GM18861 (cell line): ENCODE data around the gene TTF1.

ENCODE experiments used
- ATAC-seq: cut with Tn5 transposase; IDR thresholded peaks from one replicate; pipeline ENCODE4 v1.9.1; 2021; ENCODE audit not compliant: unreplicated experiment

The TTF1 gene

DNA sequence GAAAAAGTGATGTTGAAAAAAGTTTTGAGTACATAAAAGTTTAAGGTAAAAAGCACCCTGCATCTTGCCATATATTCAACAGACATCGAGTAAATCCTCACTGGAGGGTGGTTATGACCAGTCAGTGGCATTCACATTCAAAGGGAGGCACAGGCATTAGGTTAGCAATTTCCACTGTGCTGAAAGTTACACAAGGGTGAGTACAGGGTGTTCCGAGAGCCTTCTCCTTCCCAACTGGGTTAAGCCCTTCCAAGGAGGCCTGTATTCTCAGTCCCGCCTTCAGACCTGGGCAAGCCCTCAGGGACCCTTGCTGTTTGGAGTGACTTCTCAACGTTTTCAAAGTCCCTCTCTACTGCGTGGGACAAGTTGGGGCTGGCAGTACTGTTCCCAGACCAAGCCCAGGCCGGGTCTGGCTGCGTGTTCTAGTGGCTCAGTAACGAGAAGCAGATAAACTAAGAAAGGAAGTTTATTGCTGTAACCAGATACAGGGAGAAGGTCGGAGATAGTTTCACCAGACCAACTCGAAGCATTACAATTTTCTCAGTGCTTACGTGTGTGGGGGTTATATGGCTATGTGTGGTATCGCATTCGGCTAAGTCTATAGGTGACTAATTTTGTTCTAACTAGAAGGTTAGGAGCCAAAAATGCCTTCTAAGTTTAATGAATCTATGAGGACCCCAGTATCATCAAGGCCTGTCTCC, 38.9 kb downstream of the TTF1 start:
- ATAC-seq, result no peak

DNA sequence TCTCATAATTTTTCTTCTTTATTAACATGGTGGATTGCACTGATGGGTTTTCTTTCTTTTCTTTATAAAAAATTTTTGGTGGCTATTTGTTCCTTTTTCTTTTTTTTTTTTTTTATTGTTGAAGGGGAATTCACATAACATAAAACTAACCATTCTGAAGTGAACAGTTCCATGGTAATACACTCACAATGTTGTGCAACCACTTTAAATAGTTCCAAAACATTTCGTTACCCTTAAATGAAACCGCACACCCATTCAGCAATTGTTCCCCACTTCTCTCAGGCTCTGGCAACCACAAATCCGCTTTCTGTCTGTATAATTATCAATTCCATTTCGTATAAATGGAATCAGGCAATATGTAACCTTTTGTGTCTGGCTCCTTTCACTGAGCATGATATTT, 40.2 kb downstream of the TTF1 start:
- no peak for ATAC-seq

DNA sequence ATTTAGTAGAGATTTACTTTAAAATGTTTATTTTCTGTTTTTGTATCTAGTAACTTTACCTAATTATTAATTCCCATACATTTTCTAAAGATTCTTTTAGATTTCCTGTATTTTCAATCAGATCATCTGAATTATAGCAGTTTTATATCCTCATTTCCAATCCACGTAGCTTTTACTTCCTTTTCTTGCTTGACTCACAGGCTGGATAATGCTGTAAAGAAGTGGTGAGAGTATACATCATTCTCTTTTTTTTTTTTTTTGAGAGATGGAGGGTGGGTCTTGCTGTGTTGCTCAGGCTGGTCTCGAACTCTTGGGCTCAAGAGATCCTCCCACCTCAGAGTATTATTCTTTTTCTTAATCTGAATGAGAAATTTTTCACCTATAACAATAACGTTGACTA, 40.7 kb downstream of the TTF1 start:
- no peak for ATAC-seq

DNA sequence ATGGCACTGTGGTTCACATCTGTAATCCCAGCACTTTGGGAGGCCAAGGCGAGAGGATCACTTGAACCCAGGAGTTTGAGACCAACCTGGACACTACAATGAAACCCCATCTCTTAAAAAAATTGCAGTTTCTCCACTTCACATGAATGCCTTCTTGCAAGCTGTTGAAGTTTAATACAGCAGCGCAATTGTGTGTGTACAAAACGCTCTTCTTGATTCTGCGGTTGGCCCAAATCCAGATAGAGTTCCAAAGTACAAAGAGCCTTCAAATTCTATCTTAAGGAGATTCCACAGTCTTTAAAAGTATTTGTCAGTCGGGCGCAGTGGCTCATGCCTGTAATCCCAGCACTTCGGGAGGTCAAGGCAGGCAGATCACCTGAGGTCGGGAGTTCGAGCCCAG, 42.6 kb downstream of the TTF1 start:
- no peak for ATAC-seq

DNA sequence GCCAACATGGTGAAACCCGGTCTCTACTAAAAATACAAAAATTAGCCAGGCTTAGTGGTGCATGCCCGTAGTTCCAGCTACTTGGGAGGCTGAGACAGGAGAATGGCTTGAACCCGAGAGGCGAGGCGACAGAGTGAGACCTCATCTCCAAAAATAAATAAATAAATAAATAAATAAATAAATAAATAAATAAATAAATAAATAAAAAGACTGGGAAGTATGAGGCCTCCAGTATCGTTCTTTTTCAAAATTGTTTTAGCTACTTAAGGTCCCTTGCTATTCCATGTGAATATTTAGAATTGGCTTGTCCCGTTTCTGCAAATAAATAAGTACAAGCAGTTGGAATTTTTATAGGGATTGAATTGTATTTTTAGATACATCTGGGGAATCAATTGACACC, 48.9 kb downstream of the TTF1 start:
- no peak for ATAC-seq

DNA sequence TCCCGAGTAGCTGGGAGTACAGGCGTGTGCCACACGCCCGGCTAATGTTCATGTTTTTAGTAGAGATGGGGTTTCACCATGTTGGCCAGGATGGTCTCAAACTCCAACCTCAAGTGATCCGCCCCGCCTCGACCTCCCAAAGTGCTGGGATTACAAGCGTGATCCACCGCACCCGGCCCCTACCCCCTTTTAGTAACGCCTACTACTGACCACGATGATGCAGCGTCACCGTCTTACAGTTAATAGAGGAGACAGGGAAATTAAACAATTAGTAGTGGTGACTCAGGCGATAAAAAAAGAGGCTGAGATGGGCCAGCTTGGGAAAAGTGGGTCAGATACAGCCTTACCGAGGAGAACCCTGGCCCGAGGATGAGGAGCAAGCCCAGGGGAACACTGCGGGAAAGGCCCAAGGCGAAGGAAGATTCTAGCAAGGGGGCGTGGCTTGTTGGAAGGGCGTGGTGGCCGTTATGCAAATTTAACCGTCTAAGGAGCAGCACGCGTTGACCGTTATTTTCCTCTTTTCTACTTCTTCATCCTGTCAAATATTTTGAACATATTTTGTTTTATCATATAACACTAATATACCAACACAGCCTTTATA, 50.2 kb downstream of the TTF1 start:
- no peak for ATAC-seq

DNA sequence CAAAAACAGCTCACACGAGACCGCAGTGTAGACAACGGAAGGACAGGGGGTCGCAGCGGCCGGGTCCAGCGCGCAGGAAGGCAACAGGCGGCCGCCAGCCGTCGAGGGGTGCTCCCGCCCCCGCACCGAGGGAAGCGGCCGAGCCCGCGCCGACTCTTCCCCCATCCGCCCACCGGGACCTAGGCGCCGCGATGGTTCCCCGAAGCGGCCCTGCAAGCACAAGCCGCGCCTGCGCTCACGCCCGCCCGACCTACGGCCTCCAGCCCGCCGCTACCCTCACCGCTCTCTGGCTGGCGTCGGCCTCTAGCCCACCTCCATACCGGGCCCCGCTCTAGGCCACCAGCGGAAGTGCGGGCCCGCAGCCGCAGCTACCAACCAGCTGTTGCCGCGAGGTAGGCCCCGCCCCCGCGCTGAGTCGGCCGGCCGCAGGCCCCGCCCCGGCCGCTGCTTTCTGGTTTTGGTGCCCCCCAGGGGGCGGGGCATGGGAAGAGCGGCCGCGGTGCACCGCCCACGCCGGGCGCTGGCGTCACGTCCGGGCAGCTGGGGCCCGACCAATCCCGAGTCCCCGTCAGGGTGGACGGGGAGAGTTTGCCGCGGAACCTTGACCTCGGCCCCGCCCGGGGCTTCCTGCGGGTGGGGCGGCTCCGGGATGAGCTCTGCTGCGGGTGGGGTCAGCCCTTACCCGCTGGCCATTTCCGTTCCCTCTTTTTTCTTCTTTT, 51.8 kb downstream of the TTF1 start, which contains the start of gene SETX:
TSS of gene SETX (minus strand) at position 350 of the 719 bp plus-strand sequence. CDS start 5,558 bp downstream, outside the sequence.
- peak; percentile 81 for ATAC-seq

DNA sequence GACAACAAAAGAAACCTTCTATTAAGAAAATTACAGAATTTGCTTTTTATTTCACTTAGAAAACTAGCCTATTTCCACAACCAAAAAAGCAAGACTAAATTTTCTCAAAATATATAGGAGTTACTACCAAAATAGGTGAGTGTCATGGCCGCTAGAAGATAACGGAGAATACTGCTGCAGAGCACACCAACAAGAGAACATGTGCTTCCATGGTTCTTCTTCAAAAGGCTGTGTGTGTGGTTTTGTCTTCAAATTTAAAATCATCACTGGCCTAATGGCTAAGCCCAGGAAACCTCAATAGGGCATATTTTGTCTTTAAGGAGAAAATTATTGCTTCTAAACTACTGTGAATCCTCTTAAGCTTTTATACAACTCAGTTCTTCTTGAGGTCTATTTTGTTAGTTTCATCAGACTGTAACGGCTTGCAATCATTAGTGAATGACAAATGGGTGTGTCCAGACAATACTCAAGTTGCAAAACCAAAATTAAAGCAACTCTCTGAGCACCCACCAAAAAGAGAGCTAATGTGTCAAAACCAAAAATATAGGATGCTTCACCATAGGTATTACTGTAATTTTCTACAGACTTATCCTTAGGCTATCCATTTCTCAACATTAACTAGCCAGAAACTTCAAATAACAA, 55.1 kb downstream of the TTF1 start:
- no peak for ATAC-seq

DNA sequence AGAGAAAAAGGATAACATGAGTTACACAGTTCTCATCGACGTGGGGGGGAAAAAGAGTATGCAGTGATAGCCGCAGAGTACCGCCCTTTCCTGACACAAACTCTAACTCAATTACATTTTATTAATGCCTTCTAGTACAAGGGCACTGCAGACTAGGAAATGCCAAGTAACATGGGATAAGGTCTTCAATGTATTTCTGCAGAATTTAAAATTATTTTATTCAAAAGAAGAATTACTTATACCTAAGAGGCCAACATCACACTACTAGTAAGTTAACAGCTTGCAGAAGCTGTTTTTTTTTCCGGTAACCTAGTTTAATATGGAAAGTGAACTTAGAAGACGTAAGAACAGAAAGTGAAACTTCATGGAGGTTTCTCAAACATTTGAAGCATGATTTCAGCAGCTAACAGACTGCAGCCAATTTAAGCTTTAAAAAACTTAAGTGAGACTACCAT, 55.8 kb downstream of the TTF1 start:
- ATAC-seq, result no peak

DNA sequence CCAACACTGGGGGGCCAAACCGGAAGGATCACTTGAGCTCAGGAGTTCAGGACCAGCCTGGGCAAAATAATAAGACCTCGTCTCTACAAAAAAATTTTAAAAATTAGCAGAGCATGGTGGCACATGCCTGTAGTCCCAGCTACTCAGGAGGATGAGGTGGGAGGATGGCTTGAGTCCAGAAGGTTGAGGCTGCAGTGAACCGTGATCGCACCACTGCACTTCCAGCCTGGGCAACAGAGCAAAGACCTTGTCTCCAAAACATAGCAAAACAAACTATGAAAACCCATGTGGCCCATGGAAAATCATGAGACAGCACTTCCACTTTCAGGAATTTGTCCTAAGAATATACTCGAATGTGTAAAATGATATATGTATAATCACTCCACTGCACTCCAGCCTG, 58.0 kb downstream of the TTF1 start:
- ATAC-seq, result no peak

DNA sequence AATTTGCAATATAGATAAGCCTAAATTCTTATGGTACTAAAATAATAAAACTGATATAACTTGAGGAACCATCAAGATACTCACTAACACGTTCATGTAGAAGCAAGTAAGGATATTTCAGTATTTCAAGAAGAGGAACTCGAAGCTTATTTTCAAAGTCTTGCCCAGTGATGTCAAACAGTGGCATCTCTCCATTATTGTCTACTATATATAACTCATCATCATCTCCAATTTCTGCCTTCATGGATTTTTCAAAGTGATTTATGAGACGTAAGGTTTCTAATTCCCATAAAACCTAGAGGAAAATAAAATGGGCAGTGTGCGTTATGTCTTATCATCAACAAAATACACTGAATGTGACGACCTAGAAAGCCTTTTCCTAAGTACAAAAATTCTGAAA, 60.5 kb downstream of the TTF1 start:
- ATAC-seq, result no peak

DNA sequence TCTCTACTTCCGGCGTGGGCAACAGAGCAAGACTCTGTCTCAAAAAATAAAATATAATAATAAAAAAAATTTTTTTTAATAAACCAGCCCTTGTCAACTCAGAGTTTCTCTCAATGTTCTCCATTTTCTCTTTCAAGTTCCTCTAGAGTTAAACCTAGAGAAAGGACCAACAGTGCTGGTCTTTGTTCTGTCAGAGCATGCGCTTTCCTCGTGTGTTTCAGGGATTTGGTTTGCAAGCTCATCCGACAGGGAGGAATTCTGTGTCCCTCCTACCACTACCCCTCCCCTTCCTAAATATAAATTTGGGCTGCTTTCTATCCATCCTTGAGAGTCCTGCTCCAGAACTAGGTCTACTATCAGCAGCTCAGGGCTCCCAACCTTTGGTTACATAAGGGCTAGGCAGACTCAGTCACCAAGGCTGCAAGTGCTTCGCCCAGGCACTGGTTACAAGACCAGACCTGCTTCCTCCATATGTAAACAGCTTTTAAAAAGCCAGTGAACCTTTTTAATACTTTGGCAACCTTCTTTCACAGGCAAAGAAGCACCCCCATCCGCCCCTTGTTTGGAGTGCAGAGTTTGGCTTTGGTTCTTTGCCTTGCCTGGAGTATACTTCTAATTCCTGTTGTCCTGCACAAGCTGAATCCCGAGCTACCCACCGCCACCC, 65.3 kb downstream of the TTF1 start:
- ATAC-seq, result no peak

DNA sequence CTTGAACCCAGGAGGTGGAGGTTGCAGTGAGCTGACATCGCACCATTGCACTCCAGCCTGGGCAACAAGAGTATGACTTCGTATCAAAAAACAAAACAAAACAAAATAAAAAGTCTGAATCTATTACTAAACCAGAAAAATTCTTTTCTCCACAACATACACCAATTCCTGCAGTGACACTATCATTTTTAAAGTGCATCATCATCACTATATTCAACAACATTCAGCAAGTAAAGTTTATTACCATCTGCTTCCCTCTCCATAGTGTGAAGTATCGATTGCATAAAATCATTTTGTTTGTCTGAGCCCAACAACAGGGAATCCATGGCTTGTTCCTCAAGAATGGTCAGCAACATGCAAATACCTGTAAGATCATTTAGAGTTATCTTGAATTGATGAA, 72.3 kb downstream of the TTF1 start:
- ATAC-seq, result no peak

DNA sequence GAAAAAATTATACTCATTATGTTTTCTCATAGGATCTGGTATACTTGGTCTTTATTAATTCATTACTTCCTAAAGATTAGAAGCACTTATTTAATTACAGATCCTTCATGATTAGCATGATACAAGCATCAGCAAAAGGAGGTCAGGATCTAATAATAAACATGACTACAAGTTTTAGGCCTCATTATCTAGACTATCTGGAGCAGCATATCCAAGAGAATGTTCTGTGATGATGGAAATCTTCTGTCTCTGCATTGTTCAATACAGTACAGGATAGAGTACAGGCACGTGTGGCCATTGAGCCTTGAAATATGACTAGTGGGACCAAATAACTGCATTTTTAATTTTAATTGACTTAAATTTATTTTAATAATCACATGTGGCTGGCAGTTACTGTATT, 73.1 kb downstream of the TTF1 start:
- ATAC-seq, result no peak

DNA sequence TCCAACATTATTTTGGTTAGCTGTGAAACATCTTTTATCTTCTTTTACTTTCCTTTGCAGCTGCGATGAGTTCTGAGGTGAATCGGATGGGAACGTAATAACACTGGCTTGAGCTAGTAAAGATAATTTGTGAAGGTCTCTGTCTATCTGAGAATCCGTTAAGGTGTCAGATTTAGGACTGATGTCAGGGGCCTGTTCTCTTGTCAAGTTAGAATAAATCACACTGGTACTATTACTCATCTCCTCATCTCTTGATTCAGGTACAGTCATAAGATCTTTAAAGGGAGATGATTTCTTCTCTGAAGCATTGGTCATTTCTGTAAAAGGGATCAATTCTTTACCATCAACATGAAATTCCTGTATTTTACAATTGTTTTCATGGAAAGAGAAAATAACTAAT, 78.1 kb downstream of the TTF1 start:
- ATAC-seq, result no peak

DNA sequence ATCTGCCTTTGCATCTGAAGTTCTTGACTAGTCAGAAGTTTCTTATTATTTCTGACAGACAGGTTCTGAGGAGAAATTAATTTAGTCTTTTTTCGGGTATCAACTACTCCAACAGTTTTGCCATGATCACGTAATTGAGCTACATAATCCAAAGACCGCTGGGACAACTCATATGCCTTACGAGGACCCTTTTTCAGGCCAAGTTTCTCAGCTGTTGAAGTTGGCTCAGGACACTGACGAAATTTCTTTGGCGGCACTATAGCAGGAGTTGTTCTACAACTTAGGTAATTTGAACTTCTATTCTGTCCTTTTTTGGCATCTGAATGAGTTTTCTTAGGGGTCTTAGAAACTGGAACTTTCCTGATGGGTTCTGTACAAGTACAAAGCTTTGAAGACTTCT, 79.1 kb downstream of the TTF1 start:
- ATAC-seq, result no peak
